Fibroblast of peridontal ligament (primary cell): Measurements from ENCODE around the gene MARCHF2.

Source experiments
- DNase-seq: peaks from one replicate; pipeline ENCODE4 v3.0.0-alpha.2; 2010; ENCODE audit errors: extremely low read depth

MARCHF2 gene

GRCh38 chr19:8453616-8454015 lies 40.5 kb downstream of the MARCHF2 start:
- DNase-seq = no peak

DNA sequence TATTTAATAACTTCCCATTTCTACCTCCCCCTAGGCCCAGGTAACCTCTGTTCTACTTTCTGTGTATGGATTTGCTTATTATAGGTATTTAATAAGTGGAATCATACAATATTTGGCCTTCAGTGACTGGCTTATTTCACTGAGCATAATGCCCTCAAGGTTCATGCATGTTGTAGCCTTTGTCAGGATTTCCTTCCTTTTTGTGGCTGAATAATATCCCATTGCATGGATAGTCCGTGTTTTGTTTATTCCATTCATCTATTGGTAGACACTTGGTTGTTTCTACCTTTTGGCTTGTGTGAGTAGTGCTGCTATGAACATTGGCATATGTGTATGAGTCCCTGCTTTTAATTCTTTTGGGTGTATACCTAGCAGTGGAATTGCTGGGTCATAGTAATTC lies 41.1 kb downstream of the MARCHF2 start:
- DNase-seq = no peak

- no peak for DNase-seq
Measured at GRCh38 chr19:8455018-8455417, 41.9 kb downstream of the MARCHF2 start.

DNA sequence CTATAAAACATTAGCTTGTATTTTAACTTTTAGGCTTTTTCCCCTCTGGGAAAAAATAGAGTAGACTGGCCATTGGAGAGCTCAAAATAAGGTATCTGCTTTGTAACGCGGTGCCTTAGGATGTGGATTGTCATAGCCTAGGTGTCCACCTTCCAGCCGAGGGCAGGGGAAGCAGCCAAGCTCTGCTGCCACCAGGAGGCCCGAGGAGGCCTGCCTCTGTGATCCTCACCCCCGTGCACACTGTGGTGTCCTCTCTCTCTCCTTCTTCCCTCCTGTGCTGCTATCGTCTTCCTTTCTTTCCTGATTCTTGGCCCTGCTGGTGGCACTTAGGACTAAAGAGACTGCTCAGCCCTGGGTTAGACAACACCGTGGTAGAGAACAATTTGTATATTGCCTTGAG lies 43.0 kb downstream of the MARCHF2 start:
- DNase-seq = no peak

- DNase-seq = no peak
Measured at GRCh38 chr19:8457209-8457608, 44.1 kb downstream of the MARCHF2 start.

- DNase-seq = no peak
Measured at GRCh38 chr19:8457827-8458226, 44.7 kb downstream of the MARCHF2 start.

- no peak for DNase-seq
Measured at GRCh38 chr19:8458380-8458779, 45.3 kb downstream of the MARCHF2 start.

DNA sequence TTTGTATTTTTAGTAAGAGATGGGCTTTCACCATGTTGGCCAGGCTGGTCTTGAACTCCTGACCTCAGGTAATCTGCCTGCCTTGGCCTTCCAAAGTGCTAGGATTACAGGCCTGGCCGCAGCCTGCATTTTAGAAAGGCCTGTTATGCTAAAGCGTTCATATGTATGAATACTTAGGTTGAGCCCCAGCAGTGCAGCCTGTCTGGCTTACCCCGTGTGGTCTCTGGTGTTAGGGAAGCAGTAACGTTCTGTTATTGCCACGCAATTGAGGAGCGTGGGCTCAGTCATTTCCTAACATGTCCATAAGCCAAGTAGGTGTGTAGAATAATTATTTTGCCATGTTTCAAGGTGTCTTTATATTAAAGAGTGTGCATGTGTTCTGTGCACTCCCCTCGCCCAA lies 46.0 kb downstream of the MARCHF2 start:
- DNase-seq = no peak

DNA sequence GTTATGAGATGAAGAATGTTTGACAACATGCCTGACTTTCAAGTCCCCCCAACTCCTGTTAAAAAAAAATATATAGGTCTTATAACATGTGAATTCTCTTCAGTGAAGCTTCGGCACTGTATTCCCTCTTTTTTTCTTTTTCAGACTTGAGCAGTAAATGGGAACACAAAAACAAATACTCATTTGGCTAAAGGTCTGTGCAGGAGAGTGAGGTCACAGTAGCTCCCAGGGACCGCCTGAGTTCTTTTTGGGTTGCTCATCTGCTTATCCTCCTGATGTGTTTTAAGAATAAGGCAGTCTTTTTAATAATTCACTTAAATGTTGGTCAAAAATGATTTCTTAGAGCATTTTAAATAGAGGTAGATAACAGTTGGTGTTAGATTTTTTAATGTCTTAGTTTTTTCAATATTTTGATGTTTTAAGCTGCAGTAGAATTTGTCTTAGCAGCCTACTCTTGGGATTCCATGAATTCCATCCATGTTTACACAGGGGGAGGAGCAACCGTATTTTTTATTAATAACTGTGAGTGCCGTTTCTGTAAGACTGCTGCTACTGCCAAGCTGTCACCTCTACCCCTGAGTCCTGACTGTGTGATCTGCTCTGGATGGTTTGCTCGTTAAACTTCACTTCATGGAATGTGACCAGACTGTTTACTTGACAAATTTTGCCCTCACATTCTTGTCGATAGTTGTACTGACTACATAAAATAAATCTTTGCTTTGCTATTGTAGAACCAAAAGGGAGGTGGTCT lies 46.6 kb downstream of the MARCHF2 start:
- DNase-seq = peak; percentile 68

DNA sequence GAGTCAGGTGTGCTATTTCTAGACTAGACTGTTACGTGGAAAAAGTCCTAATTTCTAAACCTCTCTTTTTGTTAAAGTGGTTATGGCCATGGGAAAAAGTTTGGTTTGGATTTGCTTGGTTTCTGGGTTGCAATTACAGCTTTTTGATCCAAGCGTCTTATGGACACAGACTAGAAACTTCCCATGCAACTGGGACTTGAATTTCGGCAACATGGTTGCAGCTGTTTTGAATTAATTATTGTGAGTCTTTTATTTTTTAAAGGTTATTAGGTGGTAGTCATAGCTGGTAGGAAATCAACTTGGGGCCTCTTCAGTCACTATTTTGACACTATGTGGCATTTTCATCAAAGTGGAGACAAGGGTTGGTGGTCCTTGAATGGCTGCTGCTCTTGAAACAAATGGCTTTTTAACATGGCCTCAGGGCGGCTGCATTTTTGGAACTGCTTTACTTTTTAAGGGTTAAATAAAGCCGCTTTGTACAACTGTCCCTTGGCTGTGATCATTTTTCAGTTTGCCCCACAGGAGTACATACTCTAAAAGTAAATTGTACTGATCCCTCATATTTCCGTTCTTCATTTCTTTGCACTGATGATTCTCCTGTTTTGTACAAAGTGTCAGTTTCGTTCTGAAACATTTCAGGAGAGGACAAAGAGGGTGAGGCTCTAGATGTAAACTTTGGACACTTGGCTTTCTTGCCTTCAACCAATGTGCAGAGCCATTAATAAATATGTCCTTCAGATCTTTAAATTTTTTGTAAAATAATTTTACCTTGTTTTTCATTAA lies 47.6 kb downstream of the MARCHF2 start:
- DNase-seq = peak; percentile 64

GRCh38 chr19:8461376-8461775 lies 48.3 kb downstream of the MARCHF2 start:
- peak; percentile 62 for DNase-seq

GRCh38 chr19:8461891-8462290 lies 48.8 kb downstream of the MARCHF2 start:
- DNase-seq = no peak

- DNase-seq = peak; percentile 29
Measured at GRCh38 chr19:8462571-8462970, 49.5 kb downstream of the MARCHF2 start.

DNA sequence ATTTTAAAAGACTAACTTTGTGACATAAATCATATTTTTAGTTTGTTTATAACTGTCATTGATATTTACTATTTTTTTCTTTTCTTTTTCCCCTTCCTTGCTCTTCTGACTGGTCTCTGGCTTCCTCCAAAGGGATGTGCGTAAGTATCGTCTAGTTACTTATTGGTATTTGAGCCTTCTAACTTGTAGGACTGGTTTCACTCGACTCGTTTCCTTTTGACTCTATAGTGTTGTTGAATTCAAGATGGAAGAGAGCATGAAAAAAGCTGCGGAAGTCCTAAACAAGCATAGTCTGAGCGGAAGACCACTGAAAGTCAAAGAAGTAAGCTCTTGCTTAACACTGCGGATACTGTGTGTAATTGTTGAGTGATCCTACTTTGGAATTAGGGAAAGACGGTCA lies 50.3 kb downstream of the MARCHF2 start:
- DNase-seq = no peak

GRCh38 chr19:8466018-8466417 lies 52.9 kb downstream of the MARCHF2 start:
- peak; percentile 90 for DNase-seq

- no peak for DNase-seq
Measured at GRCh38 chr19:8468124-8468523, 55.0 kb downstream of the MARCHF2 start.

- peak; percentile 82 for DNase-seq
Measured at GRCh38 chr19:8468761-8469373, 55.8 kb downstream of the MARCHF2 start.

DNA sequence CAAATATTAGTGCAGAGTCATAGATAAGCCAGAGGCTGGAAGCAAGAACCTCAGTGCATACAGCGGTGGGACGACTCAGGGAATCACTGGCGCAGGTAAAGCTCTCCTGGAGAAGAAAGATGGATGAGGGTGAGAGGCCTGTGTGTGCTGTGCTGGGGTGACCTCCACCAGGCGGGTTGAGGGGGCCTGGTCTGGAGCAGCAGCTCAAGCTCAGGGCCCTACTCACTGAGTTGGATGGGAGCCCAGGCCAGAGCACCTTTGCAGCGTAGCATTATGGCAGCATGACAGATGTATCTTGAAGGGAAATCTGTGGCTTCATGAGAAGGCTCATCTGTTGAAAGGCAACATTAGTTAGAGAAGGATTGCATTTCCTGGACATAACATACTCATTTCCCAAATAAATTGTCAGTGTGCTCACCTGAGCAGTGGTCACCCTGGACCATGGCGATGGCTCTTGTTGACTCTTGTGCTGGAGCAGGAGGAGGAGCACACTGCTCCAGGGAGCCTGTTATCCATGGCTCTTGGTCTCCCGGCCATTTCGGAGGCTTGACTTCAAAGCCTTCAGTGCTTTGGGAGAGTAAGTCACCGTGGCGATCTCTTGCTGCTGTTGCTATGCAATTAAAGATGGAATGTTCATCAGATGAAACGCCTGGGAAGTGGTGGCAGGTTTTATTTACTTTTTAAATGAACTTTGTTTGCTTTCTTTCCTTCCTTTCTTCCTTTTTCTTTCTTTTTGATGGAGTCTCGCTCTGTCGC lies 56.7 kb downstream of the MARCHF2 start:
- no peak for DNase-seq

DNA sequence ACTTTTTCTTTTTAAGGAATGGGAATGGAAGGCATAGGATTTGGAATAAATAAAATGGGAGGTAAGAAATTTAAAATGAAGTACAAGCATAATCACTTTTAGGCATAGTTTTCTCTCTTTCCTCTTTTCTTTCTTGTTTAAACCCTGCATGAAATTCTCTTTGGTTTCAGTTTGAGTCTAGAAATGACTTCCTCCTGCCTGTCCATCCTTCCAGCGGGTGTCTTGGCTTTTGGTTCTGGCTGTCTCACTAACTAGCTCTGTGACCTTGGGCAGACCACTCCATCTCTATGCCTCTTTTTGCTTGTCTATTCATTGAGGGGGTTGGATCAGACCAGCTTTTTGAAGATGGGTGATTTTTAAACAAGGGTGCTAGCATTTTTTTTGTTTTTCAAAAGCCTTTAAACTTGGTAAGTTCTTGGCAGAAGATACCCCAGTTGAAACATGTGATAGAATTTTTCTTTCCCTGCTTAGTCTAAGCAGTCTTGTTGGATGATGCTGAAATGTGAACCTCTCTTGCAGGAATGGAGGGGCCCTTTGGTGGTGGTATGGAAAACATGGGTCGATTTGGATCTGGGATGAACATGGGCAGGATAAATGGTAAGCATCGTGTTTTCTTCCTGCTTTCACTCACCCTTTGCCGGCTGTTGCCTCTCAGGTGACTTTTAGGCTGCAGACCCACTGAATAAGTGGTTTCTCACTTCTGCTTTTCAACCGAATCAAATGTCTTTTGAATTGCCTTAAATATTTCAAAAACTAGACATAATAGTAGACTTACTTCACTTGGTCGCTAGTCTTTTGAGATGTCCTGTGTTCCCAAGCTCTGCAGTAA lies 60.8 kb downstream of the MARCHF2 start:
- DNase-seq = no peak

- no peak for DNase-seq
Measured at GRCh38 chr19:8475005-8475404, 61.9 kb downstream of the MARCHF2 start.

- DNase-seq = no peak
Measured at GRCh38 chr19:8476524-8476923, 63.4 kb downstream of the MARCHF2 start.
